RCC 7860 (cell line): ENCODE measurements around the gene COL8A2.

Source experiments
- DNase-seq: peaks from one replicate; pipeline ENCODE4 v3.0.0-alpha.2; 2015; ENCODE audit warnings: low spot score
- FAIRE-seq: peaks from 2 replicates; lab custom pipeline; 2012; peaks lifted over from hg19 to GRCh38; lab: Jason Lieb, UNC

COL8A2 gene

GRCh38 chr1:36115931-36116330, 9.1 kb downstream of the COL8A2 start:
- FAIRE-seq (no peak), DNase-seq (no peak)

DNA sequence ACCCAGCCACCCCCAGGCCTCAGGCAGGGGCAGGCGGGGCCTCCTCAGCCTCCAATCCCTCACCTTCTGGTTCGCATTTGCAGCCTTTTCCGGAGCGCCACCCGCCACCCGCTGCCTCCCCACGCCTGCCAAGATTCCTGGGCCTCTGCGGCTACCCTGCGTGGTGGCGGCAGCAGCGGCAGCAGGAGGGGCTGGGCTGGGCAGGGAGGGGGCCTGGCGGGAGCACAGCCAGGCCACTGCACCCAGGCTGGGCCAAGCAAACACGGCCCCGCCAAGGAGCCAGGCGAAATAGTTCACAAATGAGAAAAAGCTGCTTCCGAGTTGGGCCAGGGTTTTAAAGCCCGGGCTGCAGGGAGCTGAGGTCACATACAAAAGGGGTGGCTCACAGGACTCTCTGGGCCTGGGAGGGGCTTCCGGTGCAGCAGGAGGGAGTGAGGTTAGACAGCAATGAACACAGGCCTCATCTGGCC, 9.8 kb downstream of the COL8A2 start:
- no peak for FAIRE-seq
- no peak for DNase-seq

- FAIRE-seq (no peak), DNase-seq (no peak)
Measured at GRCh38 chr1:36114371-36114770, 10.7 kb downstream of the COL8A2 start.

GRCh38 chr1:36112823-36113222, 12.2 kb downstream of the COL8A2 start:
- DNase-seq, result no peak
- FAIRE-seq, result no peak

GRCh38 chr1:36111151-36111550, 13.9 kb downstream of the COL8A2 start:
- DNase-seq (no peak), FAIRE-seq (no peak)

GRCh38 chr1:36109041-36109679, 15.9 kb downstream of the COL8A2 start:
- DNase-seq, result peak; percentile 50
- FAIRE-seq, result no peak

DNA sequence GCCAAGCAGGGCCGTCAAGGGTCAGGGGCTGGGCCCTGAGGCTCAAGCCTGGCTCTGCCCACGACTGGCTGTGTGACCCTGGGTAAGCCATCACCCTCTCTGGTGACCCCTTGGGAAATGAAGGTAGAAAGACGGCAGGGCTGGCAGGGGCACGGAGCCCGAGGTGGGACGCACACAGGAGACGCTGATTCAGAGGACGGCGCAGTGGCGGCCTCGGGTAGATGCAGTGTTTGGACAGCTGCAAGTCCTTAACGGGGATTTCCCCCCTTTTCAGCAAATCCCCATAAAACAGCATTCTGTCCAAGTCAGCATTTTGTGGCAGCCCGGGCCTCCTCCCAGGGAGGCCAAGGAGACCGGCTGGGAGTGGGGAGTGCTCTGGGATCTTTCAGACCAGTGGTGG, 16.7 kb downstream of the COL8A2 start:
- FAIRE-seq (no peak), DNase-seq (no peak)

DNA sequence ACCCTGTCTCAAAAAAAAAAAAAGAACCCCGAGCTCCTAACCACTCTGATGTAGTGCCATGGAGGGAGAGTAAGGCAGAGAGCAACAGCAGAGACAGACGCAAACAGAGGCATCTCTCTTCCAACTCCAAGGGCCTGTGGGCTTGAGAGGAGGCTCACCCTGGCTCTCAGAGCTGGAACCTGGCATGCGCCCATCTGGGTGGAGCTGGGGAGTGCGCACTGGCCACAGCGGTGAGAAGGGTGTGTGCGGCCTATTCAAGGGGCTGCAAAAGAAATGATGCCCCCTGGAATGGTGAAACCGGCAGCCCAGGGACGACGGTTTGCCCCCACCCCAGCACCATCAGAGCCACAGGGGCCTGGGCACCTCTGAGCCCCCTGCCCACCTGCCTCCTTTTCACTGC, 17.6 kb downstream of the COL8A2 start:
- DNase-seq (no peak), FAIRE-seq (no peak)

- no peak for DNase-seq
- FAIRE-seq, result no peak
Measured at GRCh38 chr1:36106269-36106668, 18.8 kb downstream of the COL8A2 start.

DNA sequence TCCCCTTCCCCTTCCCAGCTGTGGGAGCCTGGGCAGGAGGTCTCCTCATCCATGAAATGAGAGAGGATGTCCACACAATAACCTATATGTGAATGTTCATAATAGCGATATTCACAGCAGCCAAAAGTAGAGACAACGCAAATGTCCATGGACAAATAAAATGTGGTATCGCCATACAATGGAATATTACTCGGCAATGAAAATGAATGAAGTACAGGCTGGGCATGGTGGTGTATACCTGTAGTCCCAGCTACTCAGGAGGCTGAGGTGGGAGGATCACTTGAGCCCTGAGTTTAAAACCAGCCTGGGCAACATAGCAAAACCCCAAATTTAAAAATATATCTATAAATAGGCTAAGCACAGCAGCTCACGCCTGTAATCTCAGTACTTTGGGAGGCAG, 23.5 kb downstream of the COL8A2 start:
- no peak for DNase-seq
- no peak for FAIRE-seq

GRCh38 chr1:36100376-36100775, 24.6 kb downstream of the COL8A2 start:
- no peak for FAIRE-seq

DNA sequence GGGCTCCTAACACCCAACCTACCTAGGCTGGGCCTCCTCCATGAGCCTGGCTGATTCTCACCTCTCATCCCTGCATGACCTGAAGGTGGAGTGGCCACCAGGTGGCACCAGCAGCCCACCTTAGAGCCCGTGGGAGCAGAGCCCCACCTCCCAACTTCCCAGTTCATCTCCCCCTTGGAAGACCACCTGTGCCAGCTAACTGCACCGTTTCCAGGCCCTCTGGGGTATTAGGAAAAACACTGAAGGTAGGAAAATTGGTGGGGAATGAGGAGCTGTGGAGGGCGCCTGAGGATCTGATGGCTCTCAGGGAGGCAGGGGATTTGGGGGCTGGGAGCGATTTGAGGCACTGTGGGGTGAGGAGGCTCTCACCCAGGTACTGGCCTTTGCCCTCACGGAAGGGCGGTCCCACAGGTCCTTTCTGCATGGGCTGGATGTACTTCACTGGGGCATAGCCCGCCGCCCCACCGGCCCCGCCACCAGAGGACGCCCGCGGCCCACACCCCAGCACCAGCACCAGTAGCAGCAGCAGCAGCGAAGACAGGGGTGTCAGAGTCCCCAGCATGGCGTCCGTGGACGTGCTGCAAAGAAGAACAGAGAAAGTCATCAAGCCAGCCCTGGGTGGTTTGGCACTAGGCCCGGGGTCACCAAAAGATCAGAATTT, 25.2 kb downstream of the COL8A2 start:
- DNase-seq, result peak; percentile 53
- no peak for FAIRE-seq

More at GRCh38 chr1:36100376-36100775, 24.6 kb downstream of the COL8A2 start:
- no peak for DNase-seq

GRCh38 chr1:36098650-36099365, 26.2 kb downstream of the COL8A2 start:
- no peak for FAIRE-seq
- DNase-seq, result no peak

GRCh38 chr1:36097693-36098585, 27.1 kb downstream of the COL8A2 start:
- FAIRE-seq, result no peak
- DNase-seq, result no peak

DNA sequence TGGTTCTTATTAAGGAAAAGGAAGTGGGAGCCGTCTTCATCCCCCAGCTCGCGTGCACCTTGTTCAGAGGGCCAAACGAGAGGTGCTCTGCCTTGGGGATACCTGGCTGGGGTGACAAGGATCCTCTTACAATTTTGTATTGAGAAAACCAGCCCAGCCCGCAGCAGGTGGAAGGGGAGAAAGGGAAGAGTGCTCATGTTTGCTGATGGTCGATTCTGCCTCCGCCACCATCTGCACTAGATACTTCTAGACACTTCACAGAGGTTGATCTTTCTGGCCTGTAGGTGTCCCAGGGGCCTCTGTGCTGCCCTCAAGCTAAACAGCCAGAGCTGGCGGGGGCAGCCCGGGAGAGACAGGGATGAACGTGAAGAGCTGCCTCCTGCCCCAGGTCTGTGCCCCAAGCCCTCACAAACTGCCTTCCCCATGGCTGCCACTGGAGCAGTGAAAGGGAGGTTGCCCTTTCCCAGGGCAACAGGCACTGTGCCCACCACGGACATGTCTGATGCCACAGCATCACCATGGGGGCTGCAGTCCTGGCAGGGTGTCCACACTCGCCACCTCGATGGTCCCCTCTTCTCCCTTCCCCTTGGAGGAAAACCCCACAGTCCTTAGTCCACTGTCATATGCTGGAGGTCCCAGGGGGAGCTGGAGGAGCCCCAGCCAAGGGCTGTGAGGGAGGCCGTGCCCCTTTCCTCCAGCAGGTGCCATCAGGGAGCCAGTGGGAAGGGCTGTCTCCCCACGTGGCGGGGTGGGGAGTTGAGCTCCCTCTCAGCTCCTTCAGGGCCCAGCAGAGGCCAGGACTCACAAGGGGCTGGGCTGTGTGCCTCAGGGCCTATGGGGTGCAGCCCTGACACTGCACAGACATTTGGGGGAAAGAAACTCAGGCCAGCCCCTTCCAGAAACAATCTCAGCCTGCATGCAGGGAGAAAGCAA, 28.3 kb downstream of the COL8A2 start:
- peak; percentile 13 for DNase-seq
- no peak for FAIRE-seq

GRCh38 chr1:36095760-36096405, 29.1 kb downstream of the COL8A2 start:
- DNase-seq, result no peak
- no peak for FAIRE-seq

DNA sequence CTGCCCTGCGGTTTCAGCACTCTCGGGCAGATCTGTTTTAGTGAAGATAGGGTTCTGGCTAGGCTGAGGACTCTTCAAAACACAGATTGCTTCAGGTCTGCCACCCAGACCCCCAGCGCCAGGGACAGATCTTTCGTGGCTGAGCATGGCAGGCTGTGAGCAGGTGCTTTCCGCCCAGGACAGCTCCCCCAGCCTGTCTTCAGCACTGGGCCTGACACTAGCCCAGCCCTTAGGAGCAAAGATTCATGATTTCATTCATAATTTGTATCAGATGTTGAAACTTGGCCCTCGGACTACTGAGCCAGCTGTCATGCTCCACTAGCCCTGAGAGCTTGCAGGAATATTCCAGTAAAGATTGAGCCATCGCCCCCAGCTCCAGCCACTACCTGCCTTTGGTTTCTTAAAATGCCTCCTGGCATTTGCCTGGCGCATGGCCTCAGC, 30.4 kb downstream of the COL8A2 start:
- FAIRE-seq (no peak), DNase-seq (no peak)

- DNase-seq (no peak), FAIRE-seq (no peak)
Measured at GRCh38 chr1:36093929-36094328, 31.1 kb downstream of the COL8A2 start.

- DNase-seq (no peak), FAIRE-seq (no peak)
Measured at GRCh38 chr1:36093226-36093625, 31.8 kb downstream of the COL8A2 start.
